Mucosa of descending colon (tissue), 3 donors: Measurements from ENCODE around the gene NUDT15. TPM values are rescaled to one million over a fixed set of nuclear protein-coding genes. Genes with fewer than 3 reads are reported as not detected.

Experiments used
- ATAC-seq: fragments of 200-7000 bp; cut with Tn5 transposase; one replicate; pipeline ENCODE4 v1.9.1; 2020; ENCODE audit warnings: mild to moderate bottlenecking, moderate library complexity
- DNase-seq, 3 donors: peaks; one replicate each; pipeline ENCODE4 v3.0.0-alpha.2; 2020
- H3K36me3 ChIP-seq: fragments of 200-600 bp; one replicate; pipeline ENCODE4 v1.8.0; 2021; ENCODE audit warnings: low read depth, mild to moderate bottlenecking
- H3K4me1 ChIP-seq: fragments of 200-600 bp; one replicate; pipeline ENCODE4 v1.8.0; 2021; ENCODE audit warnings: low read depth, mild to moderate bottlenecking
- H3K4me3 ChIP-seq: fragments of 200-600 bp; one replicate; pipeline ENCODE4 v1.8.0; 2021; ENCODE audit warnings: mild to moderate bottlenecking
- H3K9me3 ChIP-seq: fragments of 200-600 bp; one replicate; pipeline ENCODE4 v1.8.0; 2021; ENCODE audit warnings: mild to moderate bottlenecking
- intact Hi-C, 2 donors: fragments of 100-400 bp; cut with DNase I in 1 of 2; cut with micrococcal nuclease in 1 of 2; formaldehyde crosslinking; loops; one replicate each; pipeline versions ENCODE4 v1.11.0 to v1.11.1; 2022; cut with DNase I, micrococcal nuclease
- total RNA-seq, 3 donors: library from RNA; stranded (reverse); fragmentation: NEBNext Ultra II Directional in 2 of 3; extraction: Animal tissue kit (Norgen Biotek cat#: 25700) in 2 of 3; gene quantifications; one replicate each; pipeline versions ENCODE4 v1.2.1 to v1.2.4, GENCODE V29; 2021 to 2023
- TF ChIP-seq, protein P1 (sequence below): fragments of 200-600 bp; IDR thresholded peaks from one replicate; pipeline ENCODE4 v1.8.0; 2022; ENCODE audit warnings: antibody characterized with exemption, mild to moderate bottlenecking
- donor health status: DM: no; HTN: no; CAD: no; lungs with moderate emphysema.
- donor health status: DM: no; HTN: no; CAD: no.
- donor health status: DM: no; HTN: yes; CAD: no.

The NUDT15 gene
- total RNA-seq, 3 donors from 2014 or later, result 17.9 to 25.4 (median 21.6) TPM

DNA sequence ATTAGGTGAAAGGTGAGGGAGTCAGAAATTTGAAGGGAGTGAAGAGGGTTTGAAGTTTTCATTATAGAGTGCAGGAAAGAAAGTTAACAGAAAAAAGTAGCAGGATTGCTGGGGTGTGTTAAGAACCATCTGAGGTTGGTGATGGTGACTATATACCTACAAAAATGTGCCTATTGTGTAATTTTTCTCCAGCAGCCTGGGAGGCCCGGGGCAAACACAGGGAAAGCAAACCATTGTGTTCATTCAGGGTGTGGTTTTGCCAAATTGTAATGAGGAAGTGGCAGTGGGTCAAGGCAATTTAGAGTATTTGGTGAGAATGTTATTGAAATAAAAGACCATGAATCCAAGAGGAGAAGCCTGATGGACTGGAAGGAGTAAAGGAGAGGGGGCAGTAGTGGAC is 28.2 kb upstream of the NUDT15 start:
- Histone ChIP-seq H3K36me3 (no peaks in the 10 kb centered on the region), H3K4me3 (no peak overlapping the region), H3K9me3 (no peaks in the 10 kb centered on the region), H3K4me1 (no peaks in the 10 kb centered on the region)
- intact Hi-C loops, result no loop called here
- ATAC-seq, result peak; percentile 86
- DNase-seq, result peak in 1 of 3 donors; percentile 22
- TF ChIP-seq, protein P1, sequence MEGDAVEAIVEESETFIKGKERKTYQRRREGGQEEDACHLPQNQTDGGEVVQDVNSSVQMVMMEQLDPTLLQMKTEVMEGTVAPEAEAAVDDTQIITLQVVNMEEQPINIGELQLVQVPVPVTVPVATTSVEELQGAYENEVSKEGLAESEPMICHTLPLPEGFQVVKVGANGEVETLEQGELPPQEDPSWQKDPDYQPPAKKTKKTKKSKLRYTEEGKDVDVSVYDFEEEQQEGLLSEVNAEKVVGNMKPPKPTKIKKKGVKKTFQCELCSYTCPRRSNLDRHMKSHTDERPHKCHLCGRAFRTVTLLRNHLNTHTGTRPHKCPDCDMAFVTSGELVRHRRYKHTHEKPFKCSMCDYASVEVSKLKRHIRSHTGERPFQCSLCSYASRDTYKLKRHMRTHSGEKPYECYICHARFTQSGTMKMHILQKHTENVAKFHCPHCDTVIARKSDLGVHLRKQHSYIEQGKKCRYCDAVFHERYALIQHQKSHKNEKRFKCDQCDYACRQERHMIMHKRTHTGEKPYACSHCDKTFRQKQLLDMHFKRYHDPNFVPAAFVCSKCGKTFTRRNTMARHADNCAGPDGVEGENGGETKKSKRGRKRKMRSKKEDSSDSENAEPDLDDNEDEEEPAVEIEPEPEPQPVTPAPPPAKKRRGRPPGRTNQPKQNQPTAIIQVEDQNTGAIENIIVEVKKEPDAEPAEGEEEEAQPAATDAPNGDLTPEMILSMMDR, result no peak

DNA sequence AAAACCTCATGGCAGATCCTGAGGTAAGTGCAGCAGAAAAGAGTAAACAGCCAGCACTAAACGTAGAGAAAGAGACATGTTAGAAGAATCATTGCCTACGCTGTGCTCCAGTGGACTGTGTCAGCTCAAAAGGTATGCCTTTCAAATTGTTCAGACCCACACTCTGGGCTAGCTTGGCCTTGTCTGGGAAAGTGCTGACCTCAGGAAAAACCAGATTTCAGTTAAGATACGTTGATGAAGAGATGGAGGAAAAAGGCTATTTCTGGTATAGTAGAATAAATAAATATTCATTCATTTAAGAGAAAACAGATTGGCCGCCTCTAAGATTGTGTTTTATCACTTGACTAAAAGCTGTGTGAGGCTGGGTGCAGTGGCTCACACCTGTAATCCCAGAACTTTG is 26.8 kb upstream of the NUDT15 start:
- no peaks in the 10 kb centered on the region for H3K4me1 ChIP-seq
- intact Hi-C loops, result no loop called here
- no peak overlapping the region for H3K4me3 ChIP-seq
- H3K9me3 ChIP-seq, result no peaks in the 10 kb centered on the region
- ATAC-seq (no peak), DNase-seq (no peak)
- no peaks in the 10 kb centered on the region for H3K36me3 ChIP-seq
- TF ChIP-seq, protein P1, result no peak

DNA sequence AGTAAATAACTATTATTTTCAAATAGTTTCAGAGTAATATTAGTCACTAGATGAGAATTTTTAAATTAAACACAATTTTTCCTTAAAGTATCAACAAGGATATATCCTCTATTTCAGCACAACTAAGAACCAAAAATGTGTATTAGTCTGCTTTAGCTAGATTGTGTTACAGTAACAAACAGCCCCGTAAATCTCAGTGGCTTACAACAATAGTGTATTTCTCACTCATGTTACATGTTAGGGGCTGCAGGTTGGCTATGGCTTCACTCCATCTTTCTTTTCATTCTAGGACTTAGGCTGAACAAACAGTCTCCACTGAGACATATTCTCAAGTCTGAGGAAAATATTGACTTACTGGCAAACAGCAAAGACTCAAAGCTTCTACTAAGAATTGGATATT is 24.9 kb upstream of the NUDT15 start:
- Histone ChIP-seq H3K36me3 (no peaks in the 10 kb centered on the region), H3K9me3 (no peaks in the 10 kb centered on the region), H3K4me1 (no peaks in the 10 kb centered on the region), H3K4me3 (no peak overlapping the region)
- DNase-seq, result no peak
- intact Hi-C loops, result no loop called here
- ATAC-seq, result no peak
- TF ChIP-seq, protein P1, result no peak

DNA sequence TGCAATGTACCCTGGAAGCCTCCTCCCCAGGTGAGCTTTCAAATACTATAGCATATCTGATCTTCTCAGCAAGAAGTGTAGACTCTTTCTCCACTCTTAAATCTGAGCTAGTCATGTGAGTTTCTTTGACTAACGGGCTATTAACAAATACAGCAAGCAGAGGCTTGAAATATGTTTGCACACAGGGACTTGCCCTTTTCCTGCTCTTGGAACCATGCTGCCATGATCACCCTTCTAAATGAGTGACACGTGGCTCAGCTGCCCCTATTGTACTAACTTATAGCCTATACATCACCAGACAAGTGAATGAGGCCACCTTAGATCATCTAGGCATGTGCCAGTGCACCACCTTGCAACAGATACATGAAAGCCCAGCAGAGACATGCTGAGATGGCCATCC is 23.2 kb upstream of the NUDT15 start:
- no peaks in the 10 kb centered on the region for H3K36me3 ChIP-seq
- no peak for DNase-seq
- ATAC-seq, result no peak
- H3K9me3 ChIP-seq, result no peaks in the 10 kb centered on the region
- TF ChIP-seq, protein P1, result no peak
- H3K4me3 ChIP-seq, result no peak overlapping the region
- no peaks in the 10 kb centered on the region for H3K4me1 ChIP-seq
- intact Hi-C loops, result no loop called here

DNA sequence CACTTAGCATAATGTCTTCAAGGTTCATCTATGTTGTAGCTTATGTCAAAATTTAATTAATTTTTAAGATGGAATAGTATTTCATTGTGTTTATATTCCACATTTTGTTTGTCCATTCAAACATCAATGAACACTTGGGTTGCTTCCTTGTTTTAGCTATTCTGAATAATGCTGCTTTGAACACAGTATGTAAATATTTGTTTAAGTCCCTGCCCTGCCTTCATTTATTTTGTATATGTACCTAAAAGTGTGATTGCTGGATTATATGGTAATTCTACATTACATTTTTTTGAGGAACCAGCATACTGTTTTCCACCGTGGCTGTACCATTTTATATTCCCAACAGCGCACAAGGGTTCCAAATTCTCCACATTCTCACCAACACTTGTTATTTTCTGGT is 18.9 kb upstream of the NUDT15 start:
- no peaks in the 10 kb centered on the region for H3K36me3 ChIP-seq
- peaks cover 3% of the 10 kb centered on the region for H3K4me1 ChIP-seq
- intact Hi-C loops, result no loop called here
- DNase-seq, result no peak
- H3K4me3 ChIP-seq, result no peak overlapping the region
- no peaks in the 10 kb centered on the region for H3K9me3 ChIP-seq
- TF ChIP-seq, protein P1, result no peak
- ATAC-seq, result peak; percentile 71

DNA sequence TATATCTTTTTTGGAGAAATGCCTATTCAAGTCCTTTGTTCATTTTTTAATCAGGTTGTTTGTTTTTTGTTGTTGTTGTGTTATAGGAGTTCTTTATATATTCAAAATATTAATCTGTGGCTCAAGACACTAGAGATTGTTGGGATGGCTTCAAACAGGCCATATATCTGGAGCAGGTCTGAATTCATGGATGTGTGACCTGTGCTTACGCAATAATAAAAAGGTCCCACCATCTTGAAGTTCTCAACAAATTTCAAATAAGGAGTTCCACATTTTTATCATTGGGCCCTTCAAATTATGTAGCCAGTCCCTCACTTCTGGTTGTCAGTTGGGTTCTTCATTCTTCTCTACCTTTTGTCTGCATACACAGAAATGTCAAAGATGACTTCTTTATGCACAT is 17.7 kb upstream of the NUDT15 start:
- no peak for DNase-seq
- H3K4me3 ChIP-seq, result no peak overlapping the region
- ATAC-seq, result no peak
- TF ChIP-seq, protein P1, result no peak
- intact Hi-C loops, result no loop called here
- no peaks in the 10 kb centered on the region for H3K9me3 ChIP-seq
- H3K4me1 ChIP-seq, result peaks cover 3% of the 10 kb centered on the region
- no peaks in the 10 kb centered on the region for H3K36me3 ChIP-seq
